HG02642 (cell line): ENCODE results near the gene PWP2.
A peak's percentile ranks its signal among the peaks of the same experiment; 100 is the strongest.
"Not testable (repeated sequence)": the region's sequence is repeated elsewhere in the genome, so short reads cannot be mapped to it uniquely, and the experiment has no call there.

Experiments used
- ATAC-seq: cut with Tn5 transposase; IDR thresholded peaks from one replicate; pipeline ENCODE4 v1.9.1; 2021; ENCODE audit warnings: mild to moderate bottlenecking; ENCODE audit not compliant: unreplicated experiment, poor library complexity

The PWP2 gene

DNA sequence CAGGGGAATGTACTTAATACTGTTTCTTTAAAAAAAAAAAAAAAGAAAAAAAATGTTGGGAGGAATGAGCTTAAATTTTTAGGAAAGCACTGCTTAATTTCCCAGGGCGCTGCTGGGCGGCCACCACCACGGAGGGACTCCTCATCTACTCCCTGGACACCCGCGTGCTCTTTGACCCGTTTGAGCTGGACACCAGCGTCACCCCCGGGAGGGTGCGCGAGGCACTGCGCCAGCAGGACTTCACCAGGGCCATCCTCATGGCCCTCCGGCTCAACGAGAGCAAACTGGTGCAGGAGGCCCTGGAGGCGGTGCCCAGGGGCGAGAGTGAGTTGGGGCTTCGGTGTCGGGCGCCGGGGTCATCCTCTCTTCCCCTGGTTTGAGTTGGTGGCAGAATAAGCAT lies 20.6 kb downstream of the PWP2 start:
- ATAC-seq, result not testable (repeated sequence)

DNA sequence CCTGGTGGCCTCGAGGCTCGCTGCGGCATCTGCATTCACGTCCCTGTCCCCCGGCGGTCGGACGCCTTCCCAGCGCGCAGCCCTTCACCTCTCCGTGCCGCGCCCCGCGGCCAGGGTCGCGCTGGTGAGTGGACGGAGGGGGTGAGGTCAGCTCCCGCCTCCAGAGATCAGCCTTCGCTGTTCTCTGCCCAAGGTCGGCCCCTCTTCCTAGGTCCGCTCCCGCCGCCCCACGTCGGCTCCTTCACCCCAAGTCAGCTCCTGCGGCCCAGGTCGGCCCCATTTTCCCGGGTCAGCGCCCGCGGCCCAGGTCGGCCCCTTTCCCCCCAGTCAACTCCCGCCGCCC lies 26.5 kb downstream of the PWP2 start:
- ATAC-seq, result peak; percentile 1

DNA sequence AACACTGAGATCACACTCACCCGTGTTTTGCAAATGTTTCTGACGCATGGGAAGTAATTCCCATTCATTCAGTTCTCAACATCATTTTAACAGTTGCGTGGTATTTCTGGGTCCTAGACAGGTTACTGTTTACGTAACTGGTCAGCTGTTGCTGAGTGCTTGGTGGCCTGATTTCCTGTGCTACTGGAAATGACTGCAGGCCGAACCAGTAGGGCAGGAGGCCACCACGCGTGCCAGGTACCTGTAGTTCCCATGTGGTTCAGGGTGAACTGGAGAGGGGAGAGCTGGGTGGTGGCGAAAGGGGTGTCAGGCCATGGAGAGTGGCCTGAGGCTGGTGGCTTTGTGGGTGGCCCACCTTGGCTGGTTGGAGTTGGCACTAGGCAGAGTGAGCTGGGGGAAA lies 27.5 kb downstream of the PWP2 start:
- not testable (repeated sequence) for ATAC-seq

DNA sequence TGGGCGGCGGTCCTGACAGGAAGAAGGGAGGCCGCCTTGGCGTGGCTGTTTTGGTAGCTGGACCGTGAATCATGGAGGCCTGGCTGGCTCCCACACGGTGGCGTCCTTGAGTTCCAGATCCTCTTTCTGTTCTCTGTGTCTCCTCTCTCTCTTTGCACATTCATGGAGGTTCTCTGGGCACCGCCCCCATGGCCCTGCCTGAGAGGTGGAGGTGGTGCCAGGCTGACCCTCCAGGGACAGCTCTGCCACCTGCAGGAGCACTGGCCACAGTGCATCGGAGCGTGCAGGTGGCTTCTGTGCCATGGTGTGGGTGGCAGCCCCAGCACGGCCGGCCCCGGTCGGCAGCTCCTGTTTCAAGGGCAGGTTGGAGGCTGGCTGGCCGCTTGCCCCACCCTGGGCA lies 30.8 kb downstream of the PWP2 start:
- ATAC-seq, result not testable (repeated sequence)

DNA sequence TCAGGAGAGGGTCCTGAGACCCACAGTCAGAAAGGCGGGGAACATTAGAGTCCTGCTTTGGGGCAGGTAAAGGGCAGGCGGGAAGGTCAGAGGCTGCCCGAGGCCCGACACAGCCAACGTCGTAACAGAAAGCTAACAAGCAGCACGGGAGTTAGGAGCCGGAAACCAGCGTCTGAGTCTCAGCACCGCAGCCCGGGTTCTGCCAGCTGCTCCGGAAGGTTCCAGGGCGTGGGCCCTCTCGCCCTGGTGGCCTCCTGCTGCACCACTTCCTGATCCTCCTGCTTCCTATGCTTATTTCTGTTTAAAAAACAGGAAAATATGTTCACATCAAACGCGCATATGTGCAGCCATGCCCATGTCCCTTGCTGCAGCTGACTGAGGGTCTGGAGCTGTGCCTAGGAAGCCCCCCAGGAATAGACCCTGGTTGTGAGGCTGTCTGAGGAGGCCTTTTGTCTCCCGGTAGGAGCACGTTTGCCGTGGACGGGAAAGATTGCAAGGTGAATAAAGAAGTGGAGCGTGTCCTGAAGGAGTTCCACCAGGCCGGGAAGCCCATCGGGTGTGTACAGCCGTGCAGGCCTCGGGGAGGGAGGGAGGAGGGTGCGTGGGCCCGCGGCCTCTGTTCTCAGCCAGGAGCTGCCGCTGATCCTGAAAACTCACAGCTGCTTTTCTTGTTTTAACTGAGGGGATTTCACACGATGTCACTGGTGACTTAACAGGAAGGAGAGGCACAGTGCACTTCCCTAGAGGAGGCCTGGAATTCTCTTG lies 32.8 kb downstream of the PWP2 start:
- not testable (repeated sequence) for ATAC-seq

DNA sequence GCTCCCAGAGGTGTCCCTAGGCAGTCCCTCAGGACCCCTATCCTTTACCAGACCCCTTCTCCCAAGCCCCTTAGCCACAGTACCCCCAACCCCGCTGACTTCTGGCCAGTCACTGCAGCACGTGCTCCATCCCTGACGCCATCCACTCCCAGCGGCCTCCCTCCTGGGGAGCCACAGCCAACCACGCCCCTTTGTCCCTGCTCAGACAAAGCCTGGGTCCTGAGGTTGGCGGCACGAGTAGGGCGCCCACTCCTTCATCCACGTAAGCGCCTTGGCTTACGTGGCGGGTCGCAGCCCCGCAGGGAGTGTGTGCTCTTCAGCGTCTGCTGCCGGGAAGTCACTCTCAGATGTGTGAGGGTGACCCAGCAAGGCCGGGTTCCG lies 33.3 kb downstream of the PWP2 start:
- ATAC-seq, result not testable (repeated sequence)

DNA sequence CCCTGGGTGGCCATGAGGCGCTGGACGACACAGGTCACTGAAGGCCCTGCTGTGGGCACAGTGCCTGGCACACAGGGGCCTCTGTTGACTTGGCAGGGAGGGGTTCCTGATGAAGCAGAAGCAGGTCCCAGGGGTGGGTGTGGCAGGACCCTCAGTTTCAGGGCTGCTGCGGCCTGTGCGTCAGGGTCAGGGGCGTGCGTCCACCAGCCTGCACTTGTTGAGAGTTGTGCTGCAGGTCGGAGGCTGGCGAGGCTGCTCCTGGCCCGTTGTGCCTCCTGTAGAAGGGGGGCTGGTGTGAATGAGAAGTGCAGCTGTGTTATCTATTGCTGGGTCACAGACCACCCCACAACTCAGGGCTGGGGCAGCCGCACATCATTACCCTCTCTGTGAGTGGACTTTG lies 35.3 kb downstream of the PWP2 start:
- ATAC-seq, result not testable (repeated sequence)

DNA sequence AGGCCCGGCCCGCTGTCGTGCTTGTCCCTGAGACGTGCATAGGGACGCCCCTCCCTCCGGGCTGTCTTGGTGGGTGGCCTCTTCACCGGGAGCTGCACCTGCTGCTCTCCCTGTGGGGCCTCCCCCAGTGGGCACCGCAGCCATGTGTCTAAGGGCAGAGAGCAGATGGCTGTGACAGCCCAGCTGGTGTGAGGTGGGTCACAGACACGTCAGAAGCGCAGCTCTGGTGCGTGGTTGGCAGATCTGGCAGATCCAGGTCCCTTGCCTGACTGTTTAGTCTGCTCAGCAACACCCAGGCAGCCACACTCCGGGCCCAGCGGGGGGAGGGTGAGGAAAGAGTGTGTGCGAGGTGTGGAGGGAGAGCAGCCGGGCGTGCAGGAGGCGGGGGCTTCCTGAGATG lies 36.2 kb downstream of the PWP2 start:
- ATAC-seq, result peak; percentile 47

DNA sequence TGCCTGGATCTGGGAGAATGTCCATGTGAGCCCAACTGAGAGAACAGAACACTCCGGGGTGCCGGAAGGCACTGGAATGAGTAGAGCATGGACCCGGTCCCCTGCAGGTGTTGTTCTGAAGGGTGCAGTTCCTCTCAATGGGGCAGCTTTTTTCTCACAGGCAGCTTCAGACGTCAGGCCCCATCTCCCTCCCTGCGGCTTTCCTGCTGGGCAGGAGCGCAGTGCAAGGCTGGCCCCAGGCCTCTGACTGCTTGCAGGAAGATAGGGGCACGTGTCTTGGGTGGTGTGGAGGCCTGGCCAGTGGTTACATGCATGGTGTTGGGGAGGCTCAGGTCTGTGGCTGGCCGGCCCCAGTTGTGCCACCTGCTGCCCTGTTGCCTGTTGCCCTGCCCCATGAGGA lies 36.8 kb downstream of the PWP2 start:
- not testable (repeated sequence) for ATAC-seq

DNA sequence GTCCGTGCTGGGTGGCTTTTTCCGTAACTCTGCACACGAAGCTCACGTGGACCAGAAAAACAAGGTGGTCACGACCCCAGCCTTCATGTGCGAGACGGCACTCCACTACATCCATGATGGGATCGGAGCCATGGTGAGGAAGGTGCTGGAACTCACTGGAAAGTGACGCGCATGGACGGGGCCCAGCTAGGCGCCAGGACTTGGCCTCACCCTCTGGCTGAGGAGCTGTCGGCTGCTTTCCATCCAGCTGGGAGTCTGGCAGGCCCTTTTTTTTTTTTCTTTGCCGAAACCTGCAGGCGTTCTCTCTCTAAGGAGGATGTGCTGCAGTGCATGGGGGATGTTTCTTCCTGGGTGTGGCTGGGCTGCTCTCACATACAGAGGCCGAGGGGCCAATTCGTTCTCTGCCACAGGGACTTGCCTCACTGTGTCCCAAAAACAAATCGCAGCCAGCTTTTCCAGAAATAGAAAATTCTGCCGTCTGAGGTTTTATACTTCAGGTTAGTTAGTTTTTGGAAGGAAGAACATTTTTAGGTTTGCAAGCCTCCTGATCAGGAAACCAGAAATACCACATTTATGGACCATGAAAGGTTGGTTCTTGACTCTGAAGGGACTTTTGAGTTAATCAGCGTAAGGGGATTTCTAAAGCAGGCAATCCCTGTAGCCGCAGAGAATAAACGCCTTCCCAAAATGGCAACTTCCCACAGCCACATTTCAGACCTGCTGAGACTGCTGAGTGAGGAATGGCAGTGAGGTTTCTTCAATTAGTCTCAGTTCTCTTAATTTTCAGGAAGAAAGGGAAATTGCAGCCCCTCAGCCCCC lies 37.8 kb downstream of the PWP2 start:
- not testable (repeated sequence) for ATAC-seq

DNA sequence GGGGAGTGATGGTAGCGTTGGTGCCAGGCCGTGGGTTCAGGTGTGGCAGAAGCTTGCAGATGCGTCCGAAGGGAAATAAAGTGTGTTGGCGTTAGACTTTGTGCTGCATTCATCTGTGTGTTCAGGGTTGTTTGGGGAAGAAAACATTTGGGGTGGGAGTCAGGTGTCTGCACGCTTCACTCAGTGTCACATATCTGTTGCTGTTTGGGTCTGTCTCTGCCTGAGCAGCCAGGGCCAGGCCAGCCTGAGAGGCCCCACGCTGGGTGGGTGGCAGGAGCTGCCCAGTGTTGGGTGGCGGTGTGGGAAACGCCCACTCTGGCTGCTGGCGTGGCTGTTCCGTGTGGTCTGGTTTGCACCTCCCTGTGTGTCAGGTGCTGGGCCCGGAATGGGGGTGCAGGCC lies 38.4 kb downstream of the PWP2 start:
- ATAC-seq, result not testable (repeated sequence)

DNA sequence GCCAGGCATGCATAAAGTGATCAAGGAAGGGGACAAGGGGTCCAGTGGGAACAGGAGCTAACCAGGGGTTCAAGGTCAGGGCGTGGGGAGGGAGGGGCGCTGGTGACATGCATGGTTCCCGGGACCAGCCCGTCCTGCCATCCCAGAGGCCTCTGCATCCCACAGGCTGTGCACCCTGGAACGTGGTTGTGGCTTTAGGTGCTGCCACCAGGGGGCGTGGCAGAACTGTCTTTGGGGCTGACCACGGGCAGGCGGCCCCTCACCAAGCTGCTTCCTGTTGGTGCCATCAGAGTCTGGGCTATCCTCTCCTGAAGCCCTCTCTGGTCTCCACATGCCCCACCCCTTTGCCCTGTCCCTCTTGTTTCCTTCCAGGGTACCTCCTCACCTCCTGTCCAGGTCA lies 39.9 kb downstream of the PWP2 start:
- not testable (repeated sequence) for ATAC-seq

DNA sequence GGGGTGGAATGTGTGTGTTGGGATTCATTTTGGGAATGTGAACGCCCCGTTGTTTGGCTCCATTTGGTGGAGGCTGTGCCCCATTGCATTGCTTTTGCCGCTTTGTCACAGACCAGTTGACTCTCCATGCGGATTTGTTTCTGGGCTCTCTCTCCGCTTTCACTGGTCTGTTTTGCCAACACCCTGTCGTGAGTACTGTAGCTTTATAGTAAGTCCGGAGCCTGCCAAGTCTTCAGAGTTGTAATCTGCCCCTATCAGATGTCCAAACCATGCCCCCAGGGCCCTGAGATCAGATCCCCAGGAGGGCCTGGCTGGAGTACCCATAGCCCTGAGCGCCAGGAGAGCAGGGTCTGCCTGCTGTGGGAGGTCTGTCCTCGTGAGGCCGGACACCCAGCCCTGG lies 43.1 kb downstream of the PWP2 start:
- ATAC-seq, result not testable (repeated sequence)

DNA sequence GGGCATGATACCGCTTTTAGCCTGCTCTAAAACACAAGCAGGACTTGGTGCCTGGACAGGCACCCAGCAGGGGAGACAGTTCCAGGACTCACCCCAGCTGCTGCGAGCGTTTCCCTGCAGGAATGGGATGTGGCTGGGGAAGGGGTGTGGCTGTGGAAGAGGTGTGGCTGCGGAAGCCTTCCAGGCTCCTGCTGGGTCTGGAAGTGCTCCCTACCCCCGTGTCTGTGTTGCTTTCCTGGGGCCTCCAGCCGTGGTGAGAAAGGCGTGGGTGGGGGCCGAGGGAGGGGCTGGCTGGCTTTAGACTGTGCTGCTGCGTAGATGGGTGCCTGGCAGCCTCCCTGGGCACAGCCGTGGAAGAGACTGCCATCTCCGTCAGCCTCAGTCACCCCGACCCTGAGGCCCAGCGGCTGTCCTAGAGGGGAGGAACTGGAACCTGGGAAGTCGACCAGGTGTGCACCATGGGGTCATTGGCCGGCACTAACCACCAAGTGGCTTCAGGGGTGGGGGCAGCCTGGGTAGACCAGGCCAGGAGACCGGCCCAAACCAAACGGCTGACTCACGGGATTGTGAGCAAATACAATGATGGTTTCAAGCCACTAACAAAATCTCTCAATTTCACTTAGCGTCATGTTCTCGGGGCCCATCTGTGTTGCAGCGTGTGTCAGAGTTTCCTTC lies 46.2 kb downstream of the PWP2 start:
- not testable (repeated sequence) for ATAC-seq

DNA sequence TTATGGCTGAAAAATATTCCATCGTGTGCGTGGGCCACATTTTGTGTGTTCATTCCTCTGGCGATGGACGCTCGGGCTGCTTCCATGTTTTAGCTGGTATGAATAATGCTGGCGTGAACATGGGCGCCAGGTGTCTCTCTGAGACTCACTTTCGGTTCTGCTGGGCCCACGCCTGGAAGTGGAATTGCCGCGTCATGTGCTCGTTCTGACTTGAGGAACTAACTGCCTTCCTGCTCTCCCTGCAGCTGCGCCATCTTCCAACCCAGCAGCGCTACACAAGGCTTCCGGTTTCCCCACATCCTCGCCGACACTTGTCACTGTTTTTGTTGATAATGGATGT lies 46.7 kb downstream of the PWP2 start:
- ATAC-seq, result not testable (repeated sequence)

DNA sequence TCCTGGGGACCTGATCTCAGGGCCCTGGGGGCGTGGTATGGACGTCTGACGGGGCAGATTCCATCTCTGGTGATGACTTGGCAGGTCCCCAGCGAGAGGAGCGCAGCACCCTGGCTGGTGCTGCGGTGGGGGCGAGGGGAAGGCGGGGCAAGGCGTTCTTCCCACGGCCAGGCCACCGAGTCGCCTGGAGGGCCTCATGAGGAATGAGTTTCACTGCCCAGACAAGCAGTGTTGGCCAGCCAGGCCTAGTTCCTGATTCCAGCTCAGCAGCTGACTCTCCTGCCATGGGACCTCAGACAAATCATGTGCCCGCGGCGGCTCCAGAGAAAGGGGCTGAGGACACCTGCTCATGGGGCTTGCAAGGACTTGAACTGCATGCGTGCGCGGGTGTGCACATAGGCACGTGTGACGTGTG lies 47.6 kb downstream of the PWP2 start:
- peak; percentile 31 for ATAC-seq

DNA sequence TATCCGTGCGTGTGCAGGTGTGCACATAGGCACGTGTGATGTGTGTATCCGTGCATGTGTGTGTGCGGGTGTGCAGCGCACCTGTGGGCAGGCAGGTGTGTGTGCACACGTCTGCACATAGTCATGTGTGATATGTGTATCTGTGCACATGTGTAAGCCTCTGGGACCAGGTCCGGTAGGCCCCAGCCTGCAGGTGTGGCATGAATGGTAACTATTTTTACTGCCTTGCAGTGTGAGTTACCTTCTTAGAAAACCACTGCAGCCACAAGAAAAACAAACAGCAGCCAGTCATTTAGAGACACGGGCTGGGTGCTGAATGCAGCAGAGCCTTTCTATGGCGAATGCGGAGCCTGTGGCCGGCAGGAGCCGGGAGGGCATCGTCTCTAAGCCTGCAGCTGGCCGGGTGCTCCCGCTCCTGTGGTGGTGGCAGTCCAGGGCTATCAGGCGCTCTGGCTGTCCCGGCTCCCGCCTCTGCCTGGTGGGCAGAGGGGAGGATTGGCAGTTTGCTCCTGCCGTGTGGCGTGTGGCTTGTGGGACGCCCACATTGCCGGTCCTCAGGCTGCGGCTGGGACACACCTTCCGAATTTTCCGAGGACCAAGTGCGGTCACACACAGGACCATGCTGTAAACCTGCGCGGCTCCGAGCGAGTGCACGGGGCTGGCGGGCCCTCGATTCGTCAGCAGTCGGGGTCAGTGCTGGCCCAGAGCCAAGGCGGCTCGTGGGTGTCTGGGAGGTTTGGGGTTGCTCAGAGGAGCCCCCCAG lies 48.2 kb downstream of the PWP2 start:
- peak; percentile 38 for ATAC-seq

DNA sequence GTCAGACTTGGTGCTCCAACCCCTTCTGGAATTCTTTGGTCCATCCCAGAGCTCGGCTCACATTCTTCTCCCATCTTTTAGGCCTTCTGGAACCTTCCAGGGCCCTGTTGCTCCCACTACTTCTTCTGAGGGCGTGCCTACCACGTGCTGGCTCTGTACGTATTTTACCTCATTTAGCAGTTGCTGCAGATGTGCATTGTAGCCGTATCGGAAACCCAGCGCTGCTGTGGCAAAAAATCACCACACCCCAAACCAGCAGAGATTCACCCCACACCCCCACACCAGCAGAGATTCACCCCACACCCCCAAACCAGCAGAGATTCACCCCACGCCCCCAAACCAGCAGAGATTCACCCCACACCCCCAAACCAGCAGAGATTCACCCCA lies 48.8 kb downstream of the PWP2 start:
- ATAC-seq, result not testable (repeated sequence)

DNA sequence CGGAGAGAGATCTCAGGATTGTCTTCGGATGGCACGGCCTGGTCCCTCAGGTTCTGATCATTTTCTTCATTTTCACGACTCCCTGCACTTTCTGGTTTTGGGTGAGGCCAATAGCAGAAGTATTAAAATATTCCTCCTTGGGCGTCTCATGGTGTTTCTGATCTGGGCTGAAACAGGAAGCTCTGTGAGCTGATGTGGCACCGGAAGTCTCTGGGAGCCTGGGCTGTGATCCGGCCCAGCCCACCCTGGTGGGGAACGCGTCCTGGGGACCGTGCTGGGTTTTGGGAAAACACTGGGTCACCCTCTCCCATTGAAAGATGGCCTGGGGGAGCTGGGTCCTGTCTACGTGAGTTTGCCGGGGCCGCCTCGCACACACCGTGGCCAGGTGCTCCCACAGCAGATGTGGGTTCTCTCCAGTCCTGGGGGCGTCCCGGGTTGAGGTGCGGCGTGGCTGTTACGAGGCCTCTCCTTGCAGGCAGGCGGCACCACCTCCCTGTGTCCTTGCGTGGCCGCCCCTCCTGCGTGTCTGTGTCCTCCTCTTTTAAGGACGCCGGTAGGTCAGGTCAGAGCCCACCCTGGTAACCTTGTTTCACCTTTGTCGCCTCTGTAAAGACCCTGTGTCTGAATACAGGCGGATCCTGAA lies 50.4 kb downstream of the PWP2 start:
- ATAC-seq, result not testable (repeated sequence)

DNA sequence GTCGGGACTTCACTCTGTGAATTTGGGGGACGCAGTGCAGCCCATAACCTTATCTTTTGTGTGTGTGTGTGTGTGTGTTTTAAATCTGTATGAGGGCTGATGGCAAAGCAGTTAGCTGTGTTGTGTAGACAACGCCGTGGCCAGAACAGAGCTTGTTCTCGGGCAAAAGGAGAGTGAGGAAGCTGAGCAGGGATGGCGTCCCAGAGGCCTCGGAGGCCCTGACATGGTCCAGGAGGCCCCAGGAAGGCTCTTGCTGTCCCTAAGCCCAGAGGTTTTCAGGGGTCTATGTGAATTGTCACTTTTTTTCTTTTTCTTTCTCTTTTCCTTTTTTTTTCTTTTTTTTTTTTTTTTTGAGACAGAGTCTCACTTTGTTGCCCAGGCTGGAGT lies 50.9 kb downstream of the PWP2 start:
- ATAC-seq, result not testable (repeated sequence)
